SK-N-MC (cell line): ENCODE data around the gene TMEM231.

Experiments
- EZH2 ChIP-seq: fragments of 200-600 bp; sonication (generic); IDR thresholded peaks from one replicate; pipeline ENCODE4 v1.6.1; 2017; ENCODE audit warnings: antibody characterized with exemption
- POLR2AphosphoS5 ChIP-seq: IDR thresholded peaks from 2 replicates; pipeline ENCODE4 v1.6.1; 2012; ENCODE audit warnings: mild to moderate bottlenecking, low read depth, low read length, borderline replicate concordance

- no peak for TF ChIP-seq EZH2
- no peak for TF ChIP-seq POLR2AphosphoS5
These were observed 19.9 kb upstream of the TMEM231 start for GRCh38 chr16:75575958-75576357.
